HepG2 (cell line): Measurements from ENCODE around the gene PIP5K1C. TPM values are rescaled to one million over a fixed set of nuclear protein-coding genes. Genes with fewer than 3 reads are reported as not detected.

Experiments
- ARID4A ChIP-seq: sonication (generic); formaldehyde crosslinking; IDR thresholded peaks from 2 replicates; pipeline ENCODE4 v1.5.0; 2020; ENCODE audit warnings: mild to moderate bottlenecking, missing genetic modification reagents, borderline replicate concordance
- EED ChIP-seq: sonication (generic); formaldehyde crosslinking; IDR thresholded peaks from 2 replicates; pipeline ENCODE4 v1.5.0; 2020; ENCODE audit warnings: mild to moderate bottlenecking, missing genetic modification reagents
- ELF1 ChIP-seq: sonication (generic); formaldehyde crosslinking; IDR thresholded peaks from 2 replicates; pipeline ENCODE4 v1.4.0; 2020; ENCODE audit warnings: missing genetic modification reagents
- HMG20B ChIP-seq: conservative IDR thresholded peaks from 2 replicates; pipeline ENCODE4 v1.6.1; 2016; ENCODE audit warnings: missing genetic modification reagents, missing compliant biosample characterization
- IKZF5 ChIP-seq: IDR thresholded peaks from 2 replicates; pipeline ENCODE4 v1.6.1; 2018; ENCODE audit warnings: missing genetic modification reagents, mild to moderate bottlenecking, missing compliant biosample characterization
- JDP2 ChIP-seq: sonication (generic); formaldehyde crosslinking; IDR thresholded peaks from 2 replicates; pipeline ENCODE4 v1.8.1; 2022; ENCODE audit warnings: missing genetic modification reagents, borderline replicate concordance
- JUNB ChIP-seq: sonication (generic); formaldehyde crosslinking; IDR thresholded peaks from 2 replicates; pipeline ENCODE4 v1.8.0; 2022; ENCODE audit warnings: missing genetic modification reagents, mild to moderate bottlenecking, borderline replicate concordance
- KDM3A ChIP-seq: IDR thresholded peaks from 2 replicates; pipeline ENCODE4 v1.6.1; 2018; ENCODE audit warnings: low read depth, missing compliant biosample characterization
- SRSF9 ChIP-seq: fragments of 200-400 bp; formaldehyde crosslinking; IDR thresholded peaks from 2 replicates; pipeline ENCODE4 v1.6.1; 2018; ENCODE audit warnings: borderline replicate concordance, mild to moderate bottlenecking, low read depth, low read length; ENCODE audit not compliant: insufficient read depth, poor library complexity, severe bottlenecking
- YEATS4 ChIP-seq: sonication (generic); formaldehyde crosslinking; IDR thresholded peaks from 2 replicates; pipeline ENCODE4 v1.4.0; 2020; ENCODE audit warnings: missing genetic modification reagents, borderline replicate concordance
- ZBTB10 ChIP-seq: sonication (generic); formaldehyde crosslinking; IDR thresholded peaks from 2 replicates; pipeline ENCODE4 v1.4.0; 2020; ENCODE audit warnings: missing genetic modification reagents, borderline replicate concordance
- ZBTB20 ChIP-seq: sonication (generic); formaldehyde crosslinking; IDR thresholded peaks from 2 replicates; pipeline ENCODE4 v1.8.1; 2023; ENCODE audit warnings: missing genetic modification reagents, low read depth, mild to moderate bottlenecking, borderline replicate concordance
- ZFP36L2 ChIP-seq: sonication (generic); formaldehyde crosslinking; IDR thresholded peaks from 2 replicates; pipeline ENCODE4 v1.4.0; 2020; ENCODE audit warnings: missing genetic modification reagents
- ZMYM4 ChIP-seq: sonication (generic); formaldehyde crosslinking; IDR thresholded peaks from 2 replicates; pipeline ENCODE4 v1.8.1; 2023; ENCODE audit warnings: mild to moderate bottlenecking, missing genetic modification reagents
- ZNF143 ChIP-seq: sonication (generic); formaldehyde crosslinking; IDR thresholded peaks from 2 replicates; pipeline ENCODE4 v1.4.0; 2020; ENCODE audit warnings: missing genetic modification reagents
- ZNF362 ChIP-seq: sonication (generic); formaldehyde crosslinking; IDR thresholded peaks from 2 replicates; pipeline ENCODE4 v1.4.0; 2020; ENCODE audit warnings: missing genetic modification reagents, mild to moderate bottlenecking, borderline replicate concordance
- ZNF784 ChIP-seq: sonication (generic); formaldehyde crosslinking; IDR thresholded peaks from 2 replicates; pipeline ENCODE4 v1.5.1; 2020; ENCODE audit warnings: missing genetic modification reagents, mild to moderate bottlenecking, borderline replicate concordance
- ZNF788 ChIP-seq: sonication (generic); formaldehyde crosslinking; IDR thresholded peaks from 2 replicates; pipeline ENCODE4 v1.5.0; 2020; ENCODE audit warnings: mild to moderate bottlenecking, missing genetic modification reagents, borderline replicate concordance
- ZNF792 ChIP-seq: IDR thresholded peaks from 2 replicates; pipeline ENCODE4 v1.6.1; 2016
- polyA plus RNA-seq, 8 experiments: library from polyadenylated mRNA; depleted of rRNA in 3 of 8; stranded (reverse) in 7 of 8; unstranded in 1 of 8; fragments of >200 nt; fragmentation: Illumina TruSeq in 4 of 8; extraction: Trizol in 4 of 8; gene quantifications; 2 replicates each; pipeline versions ENCODE4 v1.2.1 to v1.2.3, GENCODE V29; 2011 to 2016; ENCODE audit warnings: low read depth in 4 of 8, missing spikeins in 1 of 8, mixed read lengths in 1 of 8; ENCODE audit not compliant: insufficient read depth in 1 of 8
- total RNA-seq, 5 experiments: library from RNA; depleted of rRNA; stranded (reverse); fragments of >200 nt; fragmentation: Illumina TruSeq; extraction: Trizol; gene quantifications; 2 replicates each; pipeline ENCODE4 v1.2.3, GENCODE V29; 2016; ENCODE audit warnings: low read depth in 1 of 5

PIP5K1C gene
- total and polyA plus RNA-seq, 2 of the 13 experiments (the other 11 are each of a cell fraction or from before 2014, with no cell fraction given): 3.6 to 4.3 TPM

GRCh38 chr19:3710265-3710812 is 10.1 kb upstream of the PIP5K1C start (continued):
- TF ChIP-seq ZBTB10 (CRISPR knock-in tag) (no peak), YEATS4 (CRISPR knock-in tag) (peak; percentile 54; the same call in 1 of the 2 replicates), SRSF9 (no peak), ZBTB20 (CRISPR knock-in tag) (peak; percentile 64; the same call in 1 of the 2 replicates), KDM3A (no peak; the same call in 1 of the 2 replicates), HMG20B (CRISPR knock-in tag) (peak; percentile 68; the same call in 1 of the 2 replicates), ELF1 (peak; percentile 81), ZFP36L2 (CRISPR knock-in tag) (no peak), ARID4A (CRISPR knock-in tag) (peak; percentile 48; the same call in 1 of the 2 replicates), ZNF792 (CRISPR knock-in tag) (peak; percentile 88), ZNF784 (CRISPR knock-in tag) (no peak), JDP2 (no peak), ZNF362 (CRISPR knock-in tag) (peak; percentile 59), ZNF143 (CRISPR knock-in tag) (peak; percentile 55; the same call in 1 of the 2 replicates), JUNB (CRISPR knock-in tag) (no peak), EED (no peak), ZMYM4 (CRISPR knock-in tag) (peak; percentile 72), ZNF788 (peak; percentile 91; the same call in 1 of the 2 replicates), IKZF5 (CRISPR knock-in tag) (peak; percentile 84)
